Loucy (cell line): ENCODE measurements around the gene OSBPL8.

ENCODE experiments used
- H2AFZ ChIP-seq: fragments of 200-600 bp; sonication (generic); 2 replicates; pipeline ENCODE4 v1.6.0; 2016; ENCODE audit warnings: antibody characterized with exemption, mild to moderate bottlenecking, low read length, moderate library complexity
- H3F3A ChIP-seq: fragments of 200-600 bp; 2 replicates; pipeline ENCODE4 v1.6.0; 2016; ENCODE audit warnings: antibody characterized with exemption, low read depth, mild to moderate bottlenecking
- H3K27me3 ChIP-seq: fragments of 200-600 bp; sonication (generic); 2 replicates; pipeline ENCODE4 v1.6.1; 2014; ENCODE audit warnings: low read length, mild to moderate bottlenecking; ENCODE audit not compliant: insufficient read depth, poor library complexity, severe bottlenecking
- H3K36me3 ChIP-seq: fragments of 200-600 bp; sonication (generic); 2 replicates; pipeline ENCODE4 v1.6.1; 2016; ENCODE audit warnings: low read length; ENCODE audit not compliant: insufficient read depth
- H3K4me1 ChIP-seq: fragments of 200-600 bp; sonication (generic); 2 replicates; pipeline ENCODE4 v1.5.1; 2014; ENCODE audit warnings: low read length, mild to moderate bottlenecking; ENCODE audit not compliant: insufficient read depth, poor library complexity, severe bottlenecking
- H3K4me2 ChIP-seq: fragments of 200-600 bp; sonication (generic); 2 replicates; pipeline ENCODE4 v1.6.0; 2014; ENCODE audit warnings: antibody characterized with exemption, low read length, low read depth, mild to moderate bottlenecking; ENCODE audit not compliant: poor library complexity, severe bottlenecking
- H3K4me3 ChIP-seq: fragments of 200-600 bp; sonication (generic); 2 replicates; pipeline ENCODE4 v1.5.1; 2014; ENCODE audit warnings: low read length, mild to moderate bottlenecking, mixed read lengths; ENCODE audit not compliant: poor library complexity, severe bottlenecking
- H3K79me2 ChIP-seq: fragments of 200-600 bp; sonication (generic); 2 replicates; pipeline ENCODE4 v1.6.1; 2014; ENCODE audit warnings: low read length; ENCODE audit not compliant: insufficient read depth
- H3K9ac ChIP-seq: fragments of 200-600 bp; sonication (generic); 2 replicates; pipeline ENCODE4 v1.6.0; 2014; ENCODE audit warnings: mild to moderate bottlenecking, low read depth, low read length, moderate library complexity; ENCODE audit not compliant: poor library complexity, severe bottlenecking
- H3K9me2 ChIP-seq: fragments of 200-600 bp; sonication (generic); replicated peaks from 2 replicates; pipeline ENCODE4 v1.6.1; 2016; ENCODE audit warnings: low read depth, low read length, mixed read lengths
- H3K9me3 ChIP-seq: fragments of 200-600 bp; sonication (generic); 2 replicates; pipeline ENCODE4 v1.6.1; 2014; ENCODE audit warnings: mild to moderate bottlenecking, antibody characterized with exemption, low read length, low read depth; ENCODE audit not compliant: insufficient read depth
- H4K20me1 ChIP-seq: fragments of 200-600 bp; sonication (generic); 2 replicates; pipeline ENCODE4 v1.6.0; 2014; ENCODE audit warnings: antibody characterized with exemption, low read length, mild to moderate bottlenecking; ENCODE audit not compliant: insufficient read depth, poor library complexity, severe bottlenecking
- EZH2phosphoT487 ChIP-seq: fragments of 200-600 bp; IDR thresholded peaks from 2 replicates; pipeline ENCODE4 v1.6.1; 2018; ENCODE audit warnings: antibody characterized with exemption, mild to moderate bottlenecking, moderate library complexity, borderline replicate concordance
- TF ChIP-seq, protein P1 (sequence below): fragments of 200-600 bp; sonication (generic); conservative IDR thresholded peaks from 2 replicates; pipeline ENCODE4 v1.5.1; 2014; ENCODE audit warnings: mild to moderate bottlenecking, antibody characterized with exemption, low read length

OSBPL8 gene

DNA sequence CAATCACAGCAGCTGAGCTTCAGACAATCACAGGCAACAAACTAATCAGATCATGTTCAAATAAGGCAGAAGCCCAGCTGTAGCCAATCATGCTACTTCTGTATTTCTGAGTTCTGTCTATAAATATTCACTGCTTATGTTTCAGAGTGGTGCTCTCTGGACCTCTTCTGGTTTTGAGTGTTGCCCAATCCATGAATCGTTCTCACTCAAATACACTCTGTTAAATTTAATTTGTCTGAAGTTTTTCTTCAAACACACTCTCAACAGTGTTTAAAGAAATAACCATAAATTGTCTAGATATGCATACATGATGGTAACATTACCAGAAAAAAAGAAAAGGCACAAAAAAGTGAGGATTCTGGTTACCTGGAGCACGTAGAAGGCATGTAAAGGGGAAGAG lies 133.4 kb downstream of the OSBPL8 start:
- Histone ChIP-seq H3K4me3 (no peak overlapping the region), H3K79me2 (peaks cover 72% of the 10 kb centered on the region), H3K9ac (no peak overlapping the region), H4K20me1 (no peaks in the 10 kb centered on the region), H3K27me3 (no peaks in the 10 kb centered on the region), H3K36me3 (peaks cover 10% of the 10 kb centered on the region; the same call in 1 of the 2 replicates), H3F3A (no peaks in the 10 kb centered on the region), H3K9me2 (no peaks in the 10 kb centered on the region), H2AFZ (no peak overlapping the region), H3K4me1 (no peaks in the 10 kb centered on the region), H3K9me3 (peaks cover 9% of the 10 kb centered on the region), H3K4me2 (no peak overlapping the region)
- TF ChIP-seq EZH2phosphoT487: no peak
- TF ChIP-seq, protein P1, sequence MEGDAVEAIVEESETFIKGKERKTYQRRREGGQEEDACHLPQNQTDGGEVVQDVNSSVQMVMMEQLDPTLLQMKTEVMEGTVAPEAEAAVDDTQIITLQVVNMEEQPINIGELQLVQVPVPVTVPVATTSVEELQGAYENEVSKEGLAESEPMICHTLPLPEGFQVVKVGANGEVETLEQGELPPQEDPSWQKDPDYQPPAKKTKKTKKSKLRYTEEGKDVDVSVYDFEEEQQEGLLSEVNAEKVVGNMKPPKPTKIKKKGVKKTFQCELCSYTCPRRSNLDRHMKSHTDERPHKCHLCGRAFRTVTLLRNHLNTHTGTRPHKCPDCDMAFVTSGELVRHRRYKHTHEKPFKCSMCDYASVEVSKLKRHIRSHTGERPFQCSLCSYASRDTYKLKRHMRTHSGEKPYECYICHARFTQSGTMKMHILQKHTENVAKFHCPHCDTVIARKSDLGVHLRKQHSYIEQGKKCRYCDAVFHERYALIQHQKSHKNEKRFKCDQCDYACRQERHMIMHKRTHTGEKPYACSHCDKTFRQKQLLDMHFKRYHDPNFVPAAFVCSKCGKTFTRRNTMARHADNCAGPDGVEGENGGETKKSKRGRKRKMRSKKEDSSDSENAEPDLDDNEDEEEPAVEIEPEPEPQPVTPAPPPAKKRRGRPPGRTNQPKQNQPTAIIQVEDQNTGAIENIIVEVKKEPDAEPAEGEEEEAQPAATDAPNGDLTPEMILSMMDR: no peak

DNA sequence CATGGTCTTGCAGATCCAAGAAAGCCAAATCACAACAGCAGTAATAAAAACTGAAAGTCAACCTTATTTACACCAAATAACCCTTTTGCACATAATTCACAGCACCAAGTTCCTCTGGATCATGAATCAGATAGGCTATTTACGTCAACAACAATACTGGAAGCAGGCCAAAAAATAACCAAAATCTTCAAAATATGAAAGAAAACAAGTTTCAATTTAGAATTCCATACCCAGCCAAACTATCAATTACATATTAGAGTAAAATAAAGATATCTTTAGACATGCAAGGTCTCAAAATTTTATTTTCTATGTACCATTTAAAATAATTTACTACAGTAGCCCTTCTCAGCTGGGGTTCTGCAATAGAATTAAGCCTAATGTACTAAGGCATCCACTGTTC lies 134.6 kb downstream of the OSBPL8 start:
- peaks cover 59% of the 10 kb centered on the region for H3K79me2 ChIP-seq
- peaks cover 10% of the 10 kb centered on the region; the same call in 1 of the 2 replicates for H3K36me3 ChIP-seq
- H3K9me3 ChIP-seq: peaks cover 9% of the 10 kb centered on the region
- TF ChIP-seq, protein P1: no peak
- no peak for TF ChIP-seq EZH2phosphoT487
- no peak overlapping the region for H2AFZ ChIP-seq
- no peaks in the 10 kb centered on the region for H3K9me2 ChIP-seq
- no peak overlapping the region for H3K4me3 ChIP-seq
- no peaks in the 10 kb centered on the region for H3K4me1 ChIP-seq
- H3K4me2 ChIP-seq: no peak overlapping the region
- no peaks in the 10 kb centered on the region for H3F3A ChIP-seq
- H4K20me1 ChIP-seq: peaks cover under 1% of the 10 kb centered on the region
- no peak overlapping the region for H3K9ac ChIP-seq
- no peaks in the 10 kb centered on the region for H3K27me3 ChIP-seq

DNA sequence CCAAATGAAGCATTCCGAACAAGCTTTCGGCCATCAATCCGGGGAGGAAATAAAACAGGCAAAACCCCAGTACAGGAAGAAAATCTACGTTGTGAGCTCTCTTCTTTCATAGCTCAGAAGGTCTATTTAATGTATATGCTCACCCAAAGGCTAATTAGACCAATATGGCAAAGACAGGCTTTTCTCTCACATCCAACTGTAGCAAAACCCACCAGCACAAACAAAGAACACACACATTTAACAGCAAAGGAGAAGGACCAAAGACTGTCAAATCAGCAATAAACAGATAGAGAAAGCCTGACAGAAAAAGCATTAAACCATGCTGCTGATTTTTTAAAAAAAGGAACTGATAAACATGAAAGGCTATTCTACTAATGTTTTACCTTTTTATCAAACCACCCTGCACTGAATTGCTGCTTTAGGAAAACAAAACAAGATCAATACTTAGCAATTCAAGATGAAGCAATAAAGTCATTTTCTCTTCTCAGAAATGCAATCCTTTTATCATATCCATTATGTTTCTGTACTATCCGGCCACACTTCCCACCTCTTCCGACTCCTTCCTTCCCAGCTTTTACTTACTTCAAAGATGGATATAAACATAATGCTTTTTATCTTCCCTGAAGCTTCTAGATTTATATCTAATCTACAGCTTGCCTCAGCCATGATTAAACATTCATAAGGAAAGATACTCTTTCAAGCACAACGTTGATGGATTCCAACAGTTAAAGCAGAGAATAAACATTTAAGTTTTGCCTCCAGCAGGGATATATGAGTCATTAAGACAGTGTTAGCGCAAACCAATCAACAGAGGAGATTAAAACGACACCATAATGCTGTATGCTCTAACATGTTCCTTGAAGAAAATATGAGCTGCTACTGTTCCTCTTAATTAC lies 136.8 kb downstream of the OSBPL8 start:
- Histone ChIP-seq H4K20me1 (peaks cover 3% of the 10 kb centered on the region), H3K4me2 (no peak overlapping the region), H3F3A (no peaks in the 10 kb centered on the region), H3K36me3 (peaks cover 10% of the 10 kb centered on the region; the same call in 1 of the 2 replicates), H3K4me3 (no peak overlapping the region), H3K27me3 (no peaks in the 10 kb centered on the region), H3K79me2 (peaks cover 41% of the 10 kb centered on the region), H3K9me2 (no peaks in the 10 kb centered on the region), H3K9ac (no peak overlapping the region), H3K9me3 (peaks cover 9% of the 10 kb centered on the region), H3K4me1 (no peaks in the 10 kb centered on the region), H2AFZ (no peak overlapping the region)
- TF ChIP-seq EZH2phosphoT487: no peak
- TF ChIP-seq, protein P1: no peak
